Midbrain (tissue), 1 donor: ENCODE data around the gene ZFAND2B.

Experiments
- DNase-seq: peaks from one replicate; lab custom pipeline; 2025; lab: John Stamatoyannopoulos, UW

ZFAND2B gene

GRCh38 chr2:219220652-219221402, 14.2 kb downstream of the ZFAND2B start:
- DNase-seq: no peak

GRCh38 chr2:219221957-219222518, 15.5 kb downstream of the ZFAND2B start:
- no peak for DNase-seq

GRCh38 chr2:219223831-219224610, 17.4 kb downstream of the ZFAND2B start:
- no peak for DNase-seq

GRCh38 chr2:219225350-219225749, 18.8 kb downstream of the ZFAND2B start:
- DNase-seq: no peak

- no peak for DNase-seq
These were observed 21.7 kb downstream of the ZFAND2B start for GRCh38 chr2:219228041-219228910.

GRCh38 chr2:219228911-219229304, 22.3 kb downstream of the ZFAND2B start:
- no peak for DNase-seq

GRCh38 chr2:219229305-219230058, 22.9 kb downstream of the ZFAND2B start, which contains the start of the genes ANKZF1 and ATG9A:
TSS of gene ANKZF1 (plus strand) at chr2:219229806. CDS start at chr2:219230258, 452 bp downstream.
TSS of gene ATG9A (minus strand) at chr2:219229636. CDS start at chr2:219228024, 1,612 bp downstream.
- DNase-seq: peak; percentile 99

- DNase-seq: no peak
These were observed 23.5 kb downstream of the ZFAND2B start for GRCh38 chr2:219230059-219230540.

GRCh38 chr2:219234331-219234730, 27.7 kb downstream of the ZFAND2B start:
- DNase-seq: no peak

- no peak for DNase-seq
These were observed 36.7 kb downstream of the ZFAND2B start for GRCh38 chr2:219243291-219243761.

- no peak for DNase-seq
These were observed 38.2 kb downstream of the ZFAND2B start for GRCh38 chr2:219244789-219245147.

- peak; percentile 94 for DNase-seq
These were observed 38.7 kb downstream of the ZFAND2B start, which contains the start of the genes GLB1L and STK16 for GRCh38 chr2:219245148-219245898. TSS of gene GLB1L (minus strand) at chr2:219245444. CDS start at chr2:219243573, 1,871 bp downstream. TSS of gene STK16 (plus strand) at chr2:219245479. CDS start at chr2:219246000, 521 bp downstream.

- no peak for DNase-seq
These were observed 39.3 kb downstream of the ZFAND2B start for GRCh38 chr2:219245899-219246230.

- DNase-seq: no peak
These were observed 40.0 kb downstream of the ZFAND2B start for GRCh38 chr2:219246559-219246958.

GRCh38 chr2:219247678-219248642, 41.4 kb downstream of the ZFAND2B start:
- DNase-seq: no peak

- no peak for DNase-seq
These were observed 42.2 kb downstream of the ZFAND2B start for GRCh38 chr2:219248845-219249202.

GRCh38 chr2:219249203-219249980, 42.8 kb downstream of the ZFAND2B start:
- DNase-seq: peak; percentile 73
